C4-2B (cell line): Measurements from ENCODE around the gene MBNL1.

Experiments
- CTCF ChIP-seq: fragments of 450-650 bp; conservative IDR thresholded peaks from 2 replicates; pipeline ENCODE4 v1.5.1; 2017; ENCODE audit warnings: mild to moderate bottlenecking
- ZFX ChIP-seq: fragments of 450-650 bp; IDR thresholded peaks from 2 replicates; pipeline ENCODE4 v1.6.1; 2017

- TF ChIP-seq CTCF, result no peak
- no peak for TF ChIP-seq ZFX
Measured at GRCh38 chr3:152304160-152304559, 35.4 kb downstream of the MBNL1 start.
